GM12892 (cell line): ENCODE measurements around the gene ADGRL1.

Source experiments
- POLR2A ChIP-seq: IDR thresholded peaks from 2 replicates; pipeline ENCODE4 v1.6.1; 2011; ENCODE audit warnings: low read depth, low read length, control low read depth
- TAF1 ChIP-seq: IDR thresholded peaks from 2 replicates; pipeline ENCODE4 v1.6.1; 2011; ENCODE audit warnings: low read depth, mild to moderate bottlenecking, control low read depth, low read length, borderline replicate concordance

- TF ChIP-seq POLR2A = no peak
- no peak for TF ChIP-seq TAF1
Measured at GRCh38 chr19:14237014-14237941, 31.3 kb upstream of the ADGRL1 start.
